ENCODE measurements around the gene LMNB1.

The LMNB1 gene

DNA sequence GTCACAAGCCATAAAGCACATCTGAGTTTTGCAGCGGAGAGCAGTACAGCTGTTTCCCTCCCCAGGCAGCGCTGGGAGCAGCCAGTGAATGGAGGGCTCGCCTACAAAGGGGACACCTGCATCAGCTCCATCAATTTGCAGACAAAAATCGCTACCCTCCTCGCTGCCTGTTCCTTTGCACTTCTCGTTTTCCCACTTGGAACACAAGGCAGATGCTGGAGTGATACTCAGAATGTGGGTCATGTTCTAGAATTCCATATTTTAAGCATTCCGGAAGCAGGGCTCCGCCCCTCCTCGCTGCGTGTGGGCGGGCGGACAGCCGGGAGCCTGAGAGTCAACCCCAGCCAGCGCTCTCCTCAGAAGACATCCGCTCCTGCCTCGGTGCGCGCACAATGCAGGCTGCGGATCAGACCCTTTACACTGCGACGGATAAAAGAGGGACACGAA lies 92.1 kb downstream of the LMNB1 start:
- Histone ChIP-seq H3K4me1 (ENCODE audit: control insufficient read depth, insufficient read depth, low read length) (no peaks in the 10 kb centered on the region), H3K36me3 (ENCODE audit: control insufficient read depth, insufficient read depth, low read length) (no peaks in the 10 kb centered on the region), H3K27me3 (ENCODE audit: control insufficient read depth, insufficient read depth, low read length) (no peaks in the 10 kb centered on the region), H3K9me3 (ENCODE audit: control insufficient read depth, low read length) (no peaks in the 10 kb centered on the region), H3K4me3 (ENCODE audit: low read length) (no peak overlapping the region), H3K9ac (ENCODE audit: low read length) (no peak overlapping the region)

DNA sequence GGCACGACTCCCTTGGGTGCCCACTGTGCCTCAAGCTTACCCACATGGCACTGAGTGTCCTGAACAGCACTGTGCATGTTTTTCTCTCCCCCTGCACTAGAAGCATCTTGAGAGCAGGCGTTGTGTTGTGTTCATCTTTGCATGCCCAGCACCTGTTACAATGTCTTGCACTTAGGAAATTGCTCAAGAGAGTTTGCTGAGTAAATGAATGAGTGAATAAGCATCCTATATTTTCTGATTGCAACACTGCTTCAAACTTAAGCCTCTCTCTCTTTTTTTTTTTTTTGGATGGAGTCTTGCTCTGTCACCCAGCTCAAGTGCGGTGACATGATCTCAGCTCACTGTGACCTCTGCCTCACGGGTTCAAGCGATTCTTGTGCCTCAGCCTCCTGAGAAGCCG lies 94.5 kb downstream of the LMNB1 start:
- no peaks in the 10 kb centered on the region for H3K27me3 ChIP-seq (ENCODE audit: control insufficient read depth, insufficient read depth, low read length)
- H3K4me1 ChIP-seq (ENCODE audit: control insufficient read depth, insufficient read depth, low read length) = no peaks in the 10 kb centered on the region
- no peak overlapping the region for H3K9ac ChIP-seq (ENCODE audit: low read length)
- no peak overlapping the region for H3K4me3 ChIP-seq (ENCODE audit: low read length)
- no peaks in the 10 kb centered on the region for H3K36me3 ChIP-seq (ENCODE audit: control insufficient read depth, insufficient read depth, low read length)
- no peaks in the 10 kb centered on the region for H3K9me3 ChIP-seq (ENCODE audit: control insufficient read depth, low read length)

- H3K9me3 ChIP-seq (ENCODE audit: control insufficient read depth, low read length) = no peaks in the 10 kb centered on the region
- no peaks in the 10 kb centered on the region for H3K4me1 ChIP-seq (ENCODE audit: control insufficient read depth, insufficient read depth, low read length)
- H3K9ac ChIP-seq (ENCODE audit: low read length) = no peak overlapping the region
- no peaks in the 10 kb centered on the region for H3K27me3 ChIP-seq (ENCODE audit: control insufficient read depth, insufficient read depth, low read length)
- no peak overlapping the region for H3K4me3 ChIP-seq (ENCODE audit: low read length)
- no peaks in the 10 kb centered on the region for H3K36me3 ChIP-seq (ENCODE audit: control insufficient read depth, insufficient read depth, low read length)
Observed at GRCh38 chr5:126872561-126873354, 95.8 kb downstream of the LMNB1 start.

- H3K9ac ChIP-seq (ENCODE audit: low read length) = no peak overlapping the region
- H3K27me3 ChIP-seq (ENCODE audit: control insufficient read depth, insufficient read depth, low read length) = no peaks in the 10 kb centered on the region
- no peak overlapping the region for H3K4me3 ChIP-seq (ENCODE audit: low read length)
- no peaks in the 10 kb centered on the region for H3K9me3 ChIP-seq (ENCODE audit: control insufficient read depth, low read length)
- no peaks in the 10 kb centered on the region for H3K4me1 ChIP-seq (ENCODE audit: control insufficient read depth, insufficient read depth, low read length)
- no peaks in the 10 kb centered on the region for H3K36me3 ChIP-seq (ENCODE audit: control insufficient read depth, insufficient read depth, low read length)
Observed at GRCh38 chr5:126875303-126875785, 98.4 kb downstream of the LMNB1 start.

DNA sequence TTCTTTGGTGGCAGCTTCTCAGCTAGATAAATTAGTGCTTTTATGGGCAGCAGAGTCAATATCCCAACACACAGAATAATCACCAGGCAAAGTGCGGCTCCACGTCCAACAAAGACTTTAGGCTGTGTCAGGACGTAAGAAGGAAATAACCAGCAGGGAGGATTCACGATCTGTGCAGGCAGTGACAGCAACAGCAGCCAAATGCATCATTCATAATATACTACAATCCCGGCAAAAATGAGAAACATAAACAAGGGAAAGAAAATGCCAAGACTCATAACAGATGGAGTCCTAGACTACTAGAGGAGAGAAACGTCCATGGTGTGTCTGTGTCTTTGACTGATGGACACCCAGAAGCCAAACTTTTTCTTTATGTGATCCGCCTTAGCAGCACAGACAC lies 100.7 kb downstream of the LMNB1 start:
- no peaks in the 10 kb centered on the region for H3K36me3 ChIP-seq (ENCODE audit: control insufficient read depth, insufficient read depth, low read length)
- no peaks in the 10 kb centered on the region for H3K27me3 ChIP-seq (ENCODE audit: control insufficient read depth, insufficient read depth, low read length)
- H3K4me3 ChIP-seq (ENCODE audit: low read length) = no peak overlapping the region
- no peaks in the 10 kb centered on the region for H3K4me1 ChIP-seq (ENCODE audit: control insufficient read depth, insufficient read depth, low read length)
- no peak overlapping the region for H3K9ac ChIP-seq (ENCODE audit: low read length)
- no peaks in the 10 kb centered on the region for H3K9me3 ChIP-seq (ENCODE audit: control insufficient read depth, low read length)

GRCh38 chr5:126878085-126878484 lies 101.1 kb downstream of the LMNB1 start:
- H3K4me1 ChIP-seq (ENCODE audit: control insufficient read depth, insufficient read depth, low read length) = no peaks in the 10 kb centered on the region
- no peak overlapping the region for H3K4me3 ChIP-seq (ENCODE audit: low read length)
- no peak overlapping the region for H3K9ac ChIP-seq (ENCODE audit: low read length)
- H3K27me3 ChIP-seq (ENCODE audit: control insufficient read depth, insufficient read depth, low read length) = no peaks in the 10 kb centered on the region
- H3K36me3 ChIP-seq (ENCODE audit: control insufficient read depth, insufficient read depth, low read length) = no peaks in the 10 kb centered on the region
- H3K9me3 ChIP-seq (ENCODE audit: control insufficient read depth, low read length) = no peaks in the 10 kb centered on the region

DNA sequence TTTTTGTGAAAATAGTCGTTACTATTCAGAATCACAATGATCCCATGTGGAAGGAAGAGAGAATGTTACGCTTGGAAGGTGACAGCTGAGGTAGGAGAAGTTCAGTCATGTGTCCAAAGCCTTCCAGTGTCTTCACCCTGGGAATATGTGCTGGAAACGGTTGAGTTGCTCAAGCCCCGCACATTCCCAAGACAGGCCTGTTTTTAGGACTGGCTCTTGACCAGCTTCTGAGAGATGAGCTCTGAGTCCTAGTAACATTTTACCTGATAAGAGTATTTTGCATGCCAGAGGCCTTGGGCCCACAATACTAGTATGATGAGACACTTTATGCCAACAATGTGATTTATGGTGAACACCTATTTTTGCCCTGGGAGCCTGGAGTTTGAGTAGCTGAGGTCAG lies 101.7 kb downstream of the LMNB1 start:
- Histone ChIP-seq H3K36me3 (ENCODE audit: control insufficient read depth, insufficient read depth, low read length) (no peaks in the 10 kb centered on the region), H3K4me1 (ENCODE audit: control insufficient read depth, insufficient read depth, low read length) (no peaks in the 10 kb centered on the region), H3K9ac (ENCODE audit: low read length) (no peak overlapping the region), H3K27me3 (ENCODE audit: control insufficient read depth, insufficient read depth, low read length) (no peaks in the 10 kb centered on the region), H3K4me3 (ENCODE audit: low read length) (no peak overlapping the region), H3K9me3 (ENCODE audit: control insufficient read depth, low read length) (no peaks in the 10 kb centered on the region)

- Histone ChIP-seq H3K4me3 (ENCODE audit: low read length) (no peak overlapping the region), H3K9ac (ENCODE audit: low read length) (no peak overlapping the region), H3K9me3 (ENCODE audit: control insufficient read depth, low read length) (no peaks in the 10 kb centered on the region), H3K36me3 (ENCODE audit: control insufficient read depth, insufficient read depth, low read length) (no peaks in the 10 kb centered on the region), H3K4me1 (ENCODE audit: control insufficient read depth, insufficient read depth, low read length) (peaks cover 7% of the 10 kb centered on the region), H3K27me3 (ENCODE audit: control insufficient read depth, insufficient read depth, low read length) (no peaks in the 10 kb centered on the region)
Observed at GRCh38 chr5:126881821-126882600, 105.1 kb downstream of the LMNB1 start.

- H3K4me1 ChIP-seq (ENCODE audit: control insufficient read depth, insufficient read depth, low read length) = peaks cover 7% of the 10 kb centered on the region
- no peak overlapping the region for H3K9ac ChIP-seq (ENCODE audit: low read length)
- no peaks in the 10 kb centered on the region for H3K36me3 ChIP-seq (ENCODE audit: control insufficient read depth, insufficient read depth, low read length)
- no peaks in the 10 kb centered on the region for H3K9me3 ChIP-seq (ENCODE audit: control insufficient read depth, low read length)
- no peaks in the 10 kb centered on the region for H3K27me3 ChIP-seq (ENCODE audit: control insufficient read depth, insufficient read depth, low read length)
- H3K4me3 ChIP-seq (ENCODE audit: low read length) = no peak overlapping the region
Observed at GRCh38 chr5:126883564-126884245, 106.8 kb downstream of the LMNB1 start.

DNA sequence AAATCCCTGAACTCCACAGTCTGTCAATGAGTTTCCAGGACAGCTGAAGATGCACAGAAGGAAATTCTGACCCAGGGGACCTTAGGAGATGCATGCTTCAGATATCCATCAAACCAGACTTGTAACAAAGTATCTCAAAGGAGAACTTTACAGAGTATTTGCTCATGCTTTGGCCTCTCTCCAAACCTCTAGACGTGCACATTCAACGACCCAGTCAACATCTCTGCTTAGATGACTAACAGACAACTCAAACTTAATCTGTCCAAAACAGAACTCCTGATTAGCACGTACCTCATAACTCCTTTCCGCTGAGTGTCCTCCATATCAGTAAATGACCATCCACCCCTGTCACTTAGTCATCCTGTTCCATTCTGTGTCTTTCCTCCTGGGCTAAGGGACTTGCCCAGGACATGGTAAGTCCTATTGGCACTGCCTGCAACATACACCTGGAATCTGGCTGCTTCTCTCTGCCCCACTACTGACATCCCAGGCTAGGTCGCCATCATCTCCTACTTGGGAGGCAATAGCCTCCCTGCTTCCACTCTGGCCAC lies 107.4 kb downstream of the LMNB1 start:
- H3K36me3 ChIP-seq (ENCODE audit: control insufficient read depth, insufficient read depth, low read length) = no peaks in the 10 kb centered on the region
- H3K4me3 ChIP-seq (ENCODE audit: low read length) = no peak overlapping the region
- no peak overlapping the region for H3K9ac ChIP-seq (ENCODE audit: low read length)
- no peaks in the 10 kb centered on the region for H3K9me3 ChIP-seq (ENCODE audit: control insufficient read depth, low read length)
- H3K27me3 ChIP-seq (ENCODE audit: control insufficient read depth, insufficient read depth, low read length) = no peaks in the 10 kb centered on the region
- H3K4me1 ChIP-seq (ENCODE audit: control insufficient read depth, insufficient read depth, low read length) = peaks cover 7% of the 10 kb centered on the region

Data from mucosa of stomach (tissue), 1 donor.